GM12878 (cell line): ENCODE measurements around the gene SLC4A5. TPM values are rescaled to one million over a fixed set of nuclear protein-coding genes. Genes with fewer than 3 reads are reported as not detected.
A peak's percentile ranks its signal among the peaks of the same experiment; 100 is the strongest.

Experiments
- CEBPB ChIP-seq, 2 experiments: fragments of 150-350 bp in 1 of 2; IDR thresholded peaks; 2 replicates each; pipeline ENCODE4 v1.6.1; 2012 to 2014; ENCODE audit warnings: low read depth in 2 of 2, low read length in 2 of 2, borderline replicate concordance in 1 of 2, inconsistent platforms in 1 of 2
- CREM ChIP-seq: IDR thresholded peaks from 2 replicates; pipeline ENCODE4 v1.6.1; 2014; ENCODE audit warnings: antibody characterized with exemption, low read depth
- EZH2 ChIP-seq: IDR thresholded peaks from 2 replicates; pipeline ENCODE4 v1.6.1; 2012; ENCODE audit warnings: low read depth, mild to moderate bottlenecking, control low read depth, inconsistent platforms, low read length, borderline replicate concordance; ENCODE audit not compliant: control insufficient read depth
- HCFC1 ChIP-seq: fragments of 150-350 bp; IDR thresholded peaks from 2 replicates; pipeline ENCODE4 v1.6.1; 2014; ENCODE audit warnings: low read length
- JUNB ChIP-seq: IDR thresholded peaks from 2 replicates; pipeline ENCODE4 v1.6.1; 2016; ENCODE audit warnings: antibody characterized with exemption, mild to moderate bottlenecking
- JUND ChIP-seq: IDR thresholded peaks from 2 replicates; pipeline ENCODE4 v1.6.1; 2012; ENCODE audit warnings: low read depth, mild to moderate bottlenecking, low read length, improper control_type of control experiment, moderate library complexity
- MYB ChIP-seq: fragments of 150-350 bp; IDR thresholded peaks from 2 replicates; pipeline ENCODE4 v1.6.1; 2014; ENCODE audit warnings: mild to moderate bottlenecking, low read depth, low read length, borderline replicate concordance
- NBN ChIP-seq: fragments of 450-650 bp; IDR thresholded peaks from 2 replicates; pipeline ENCODE4 v1.6.1; 2016
- PAX5 ChIP-seq: IDR thresholded peaks from 2 replicates; pipeline ENCODE4 v1.6.1; 2011; ENCODE audit warnings: low read depth, low read length, borderline replicate concordance
- PBX3 ChIP-seq: IDR thresholded peaks from 2 replicates; pipeline ENCODE4 v1.6.1; 2011; ENCODE audit warnings: mild to moderate bottlenecking, low read depth, low read length, moderate library complexity; ENCODE audit not compliant: insufficient replicate concordance
- POU2F2 ChIP-seq: IDR thresholded peaks from 3 replicates; pipeline ENCODE4 v1.6.1; 2011; ENCODE audit warnings: low read depth, mild to moderate bottlenecking, low read length, borderline replicate concordance
- SMAD5 ChIP-seq: IDR thresholded peaks from 2 replicates; pipeline ENCODE4 v1.6.1; 2016; ENCODE audit warnings: antibody characterized with exemption, low read depth
- SMC3 ChIP-seq: IDR thresholded peaks from 2 replicates; pipeline ENCODE4 v1.6.1; 2011; ENCODE audit warnings: low read length, improper control_type of control experiment, borderline replicate concordance
- SP1 ChIP-seq: IDR thresholded peaks from one replicate; pipeline ENCODE4 v1.6.1; 2011; ENCODE audit warnings: low read depth, low read length
- STAT1 ChIP-seq: fragments of 450-650 bp; conservative IDR thresholded peaks from 2 replicates; pipeline ENCODE4 v1.6.1; 2014; ENCODE audit warnings: antibody characterized with exemption, mild to moderate bottlenecking
- STAT3 ChIP-seq: IDR thresholded peaks from 2 replicates; pipeline ENCODE4 v1.6.1; 2011; ENCODE audit warnings: low read depth, low read length, improper control_type of control experiment
- USF2 ChIP-seq: IDR thresholded peaks from 2 replicates; pipeline ENCODE4 v1.6.1; 2011; ENCODE audit warnings: low read depth, low read length, improper control_type of control experiment, borderline replicate concordance
- WRNIP1 ChIP-seq: IDR thresholded peaks from 2 replicates; pipeline ENCODE4 v1.6.1; 2011; ENCODE audit warnings: low read depth, low read length, improper control_type of control experiment, borderline replicate concordance
- ZBTB33 ChIP-seq: fragments of 450-650 bp; IDR thresholded peaks from 2 replicates; pipeline ENCODE4 v1.6.1; 2017; ENCODE audit warnings: mild to moderate bottlenecking
- ZNF24 ChIP-seq: fragments of 450-650 bp; IDR thresholded peaks from 2 replicates; pipeline ENCODE4 v1.6.1; 2017; ENCODE audit warnings: antibody characterized with exemption, mild to moderate bottlenecking
- ZNF592 ChIP-seq: fragments of 450-650 bp; IDR thresholded peaks from 2 replicates; pipeline ENCODE4 v1.6.1; 2017; ENCODE audit warnings: mild to moderate bottlenecking, moderate library complexity
- ZZZ3 ChIP-seq: IDR thresholded peaks from 2 replicates; pipeline ENCODE4 v1.6.1; 2011; ENCODE audit warnings: low read depth; ENCODE audit not compliant: control insufficient read depth, insufficient read length
- polyA plus RNA-seq, 11 experiments: library from polyadenylated mRNA; depleted of rRNA in 4 of 11; unstranded in 6 of 11; stranded (reverse) in 5 of 11; fragments of >200 nt; fragmentation: Nextera tagmentation in 4 of 11; fragmentation: Illumina TruSeq in 1 of 11; extraction: Ambion mirVana in 4 of 11; extraction: Trizol in 1 of 11; gene quantifications; 1 replicate in 1 of 11; 2 replicates in 10 of 11; pipeline versions ENCODE4 v1.2.1 to v1.2.3, GENCODE V29; 2011 to 2016; ENCODE audit warnings: inconsistent platforms in 2 of 11, missing spikeins in 2 of 11, low read depth in 1 of 11
- total RNA-seq, 4 experiments: library from RNA; depleted of rRNA in 3 of 4; stranded (reverse); fragments of >200 nt in 3 of 4; fragmentation: Illumina TruSeq in 1 of 4; extraction: Trizol in 1 of 4; gene quantifications; 2 replicates each; pipeline versions ENCODE4 v1.2.1 to v1.2.3, GENCODE V29; 2013 to 2021

Gene SLC4A5
- total and polyA plus RNA-seq, 10 of the 15 experiments (the other 5 are each of a cell fraction or from before 2014, with no cell fraction given): 0.15 to 4.7 (median 1.6) TPM

GRCh38 chr2:74198461-74199274, 144.5 kb downstream of the SLC4A5 start, which contains the start of gene MTHFD2 (continued):
- TF ChIP-seq ZNF24: peak; percentile 47
- no peak; the same call in none of the 2 replicates for TF ChIP-seq HCFC1
- TF ChIP-seq CREM: peak; percentile 73; the same call in 1 of the 2 replicates
- 0 out of 2 replicates have a peak, but pooled peaks have one; percentile 31 for TF ChIP-seq ZNF592
- TF ChIP-seq SMC3: peak; percentile 54
- peak; percentile 42; the same call in 1 of the 2 replicates for TF ChIP-seq PAX5
- TF ChIP-seq SP1: peak; percentile 91
- peak; percentile 42; the same call in 1 of the 2 replicates for TF ChIP-seq NBN
- TF ChIP-seq USF2: peak; percentile 32
- TF ChIP-seq ZZZ3: no peak
- no peak for TF ChIP-seq WRNIP1
- TF ChIP-seq MYB: no peak
- no peak for TF ChIP-seq EZH2
- peak; percentile 97 for TF ChIP-seq SMAD5
- 0 out of 2 replicates have a peak, but pooled peaks have one; percentile 55 for TF ChIP-seq ZBTB33
- peak in 1 of 2 experiments; percentile 51; a peak in 1 of 4 replicates for TF ChIP-seq CEBPB (IDR thresholded peaks at IDR 0.05; ENCODE audit: borderline replicate concordance in 1 of 2, low read depth in 2 of 2, low read length in 2 of 2)
- TF ChIP-seq PBX3: peak; percentile 90
- TF ChIP-seq STAT3: no peak
- TF ChIP-seq POU2F2: peak; percentile 96
- TF ChIP-seq JUNB: no peak
- no peak for TF ChIP-seq JUND
- no peak for TF ChIP-seq STAT1
